Measurements from ENCODE around the gene INTS2. TPM values are rescaled to one million over a fixed set of nuclear protein-coding genes. Genes with fewer than 3 reads are reported as not detected.

Gene INTS2
- total RNA-seq, 1 donor from 2014 or later, result 41.6 TPM

- Histone ChIP-seq H3K27ac (no peak overlapping the region), H3K4me2 (no peak overlapping the region), H3F3A (ENCODE audit: low read depth) (no peaks in the 10 kb centered on the region), H3K4me3 (no peak overlapping the region), H3K4me1 (no peaks in the 10 kb centered on the region), H3K79me2 (ENCODE audit: low read depth) (peaks cover 36% of the 10 kb centered on the region), H2AFZ (replicated peaks) (no peak overlapping the region), H4K20me1 (ENCODE audit: low read depth) (peaks cover 6% of the 10 kb centered on the region), H3K9ac (no peak overlapping the region), H3K9me3 (ENCODE audit: low read depth) (no peaks in the 10 kb centered on the region), H3K27me3 (no peaks in the 10 kb centered on the region), H3K36me3 (peaks cover 42% of the 10 kb centered on the region)
- no peaks in the 10 kb centered on the region for H3K4me1 Mint-ChIP-seq
- no peak overlapping the region for H3K4me3 Mint-ChIP-seq
- H3K27me3 Mint-ChIP-seq (ENCODE audit: insufficient read depth, low read depth), result no peaks in the 10 kb centered on the region
- no peak for DNase-seq (ENCODE audit: low spot score)
- H3K36me3 Mint-ChIP-seq, result peaks cover 39% of the 10 kb centered on the region
- H3K27ac Mint-ChIP-seq, result no peak overlapping the region
- no peaks in the 10 kb centered on the region for H3K9me3 Mint-ChIP-seq
- TF ChIP-seq EZH2phosphoT487 (IDR thresholded peaks at IDR 0.05), result no peak
- TF ChIP-seq CTCF (IDR thresholded peaks at IDR 0.05), result no peak
- no peak for TF ChIP-seq EZH2 (IDR thresholded peaks at IDR 0.05)
These were observed 78.1 kb downstream of the INTS2 start for GRCh38 chr17:61849674-61850073.

DNA sequence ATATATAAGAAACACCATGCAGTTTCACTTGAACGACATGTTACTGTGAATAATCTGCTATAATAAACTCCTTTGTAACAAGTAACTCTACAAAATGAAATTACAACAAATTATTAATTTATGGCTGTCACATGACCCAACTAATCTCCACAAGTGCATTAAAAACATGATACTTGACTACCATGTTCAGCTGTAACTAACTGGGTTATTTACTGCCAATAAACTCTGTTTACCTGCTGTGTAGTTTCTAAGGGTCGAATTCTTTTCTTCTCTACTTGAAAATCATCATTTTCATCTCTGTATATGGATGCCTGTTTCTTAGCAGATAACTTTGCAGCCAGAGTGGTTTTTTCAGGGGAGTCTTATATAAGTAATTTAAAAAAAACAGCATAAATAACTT is 78.9 kb downstream of the INTS2 start:
- Histone ChIP-seq H3K9me3 (ENCODE audit: low read depth) (no peaks in the 10 kb centered on the region), H3K9ac (no peak overlapping the region), H3K27me3 (no peaks in the 10 kb centered on the region), H3K79me2 (ENCODE audit: low read depth) (peaks cover 31% of the 10 kb centered on the region), H3K36me3 (peaks cover 50% of the 10 kb centered on the region), H3K27ac (no peak overlapping the region), H2AFZ (replicated peaks) (no peak overlapping the region), H4K20me1 (ENCODE audit: low read depth) (peaks cover 6% of the 10 kb centered on the region), H3F3A (ENCODE audit: low read depth) (no peaks in the 10 kb centered on the region), H3K4me3 (no peak overlapping the region), H3K4me1 (no peaks in the 10 kb centered on the region), H3K4me2 (no peak overlapping the region)
- no peak overlapping the region for H3K4me3 Mint-ChIP-seq
- H3K36me3 Mint-ChIP-seq, result peaks cover 37% of the 10 kb centered on the region
- TF ChIP-seq EZH2 (IDR thresholded peaks at IDR 0.05), result no peak
- TF ChIP-seq CTCF (IDR thresholded peaks at IDR 0.05), result no peak
- H3K9me3 Mint-ChIP-seq, result no peaks in the 10 kb centered on the region
- no peak overlapping the region for H3K27ac Mint-ChIP-seq
- no peak for DNase-seq (ENCODE audit: low spot score)
- H3K4me1 Mint-ChIP-seq, result no peaks in the 10 kb centered on the region
- no peaks in the 10 kb centered on the region for H3K27me3 Mint-ChIP-seq (ENCODE audit: insufficient read depth, low read depth)

DNA sequence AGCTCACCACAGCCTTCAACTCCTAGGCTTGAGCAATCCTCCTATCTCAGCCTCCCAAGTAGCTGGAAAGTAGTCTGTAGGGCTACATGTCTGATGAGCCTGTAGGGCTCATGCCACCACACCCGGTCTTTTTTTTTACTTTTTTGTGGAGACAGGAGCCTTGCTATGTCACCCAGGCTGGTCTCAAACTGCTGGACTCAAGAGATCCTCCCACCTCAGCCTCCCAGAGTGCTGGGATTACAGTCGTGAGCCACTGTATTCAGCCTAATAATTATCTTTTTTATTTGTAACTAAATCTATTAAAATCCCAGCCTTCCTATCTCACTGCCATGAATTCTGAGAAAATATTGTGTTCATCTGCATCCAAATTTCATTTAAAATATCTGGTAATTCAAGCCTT is 79.5 kb downstream of the INTS2 start:
- no peaks in the 10 kb centered on the region for H4K20me1 ChIP-seq (ENCODE audit: low read depth)
- no peaks in the 10 kb centered on the region for H3F3A ChIP-seq (ENCODE audit: low read depth)
- Mint-ChIP-seq H3K9me3 (no peaks in the 10 kb centered on the region), H3K27ac (no peak overlapping the region), H3K27me3 (ENCODE audit: insufficient read depth, low read depth) (no peaks in the 10 kb centered on the region), H3K4me3 (no peak overlapping the region), H3K4me1 (no peaks in the 10 kb centered on the region), H3K36me3 (peaks cover 36% of the 10 kb centered on the region)
- no peak overlapping the region for H3K9ac ChIP-seq
- H3K9me3 ChIP-seq (ENCODE audit: low read depth), result no peaks in the 10 kb centered on the region
- no peaks in the 10 kb centered on the region for H3K27me3 ChIP-seq
- H3K79me2 ChIP-seq (ENCODE audit: low read depth), result peaks cover 26% of the 10 kb centered on the region
- no peaks in the 10 kb centered on the region for H3K4me1 ChIP-seq
- no peak overlapping the region for H3K27ac ChIP-seq
- H3K36me3 ChIP-seq, result peaks cover 47% of the 10 kb centered on the region
- no peak for DNase-seq (ENCODE audit: low spot score)
- no peak overlapping the region for H3K4me3 ChIP-seq
- H3K4me2 ChIP-seq, result no peak overlapping the region
- no peak for TF ChIP-seq EZH2phosphoT487 (IDR thresholded peaks at IDR 0.05)
- no peak for TF ChIP-seq EZH2 (IDR thresholded peaks at IDR 0.05)
- no peak for TF ChIP-seq CTCF (IDR thresholded peaks at IDR 0.05)
- no peak overlapping the region for H2AFZ ChIP-seq (replicated peaks)
